HEK293T (cell line): Measurements from ENCODE around the gene PLEKHG4B.
"Not testable (repeated sequence)": the region's sequence is repeated elsewhere in the genome, so short reads cannot be mapped to it uniquely, and the experiment has no call there.

Source experiments
- CTCF ChIA-PET: fragments of 350-600 bp; formaldehyde crosslinking; extraction: SDS; loops from one replicate; lab custom pipeline; 2021; ENCODE audit warnings: antibody characterized with exemption, inconsistent platforms; lab: Yijun Ruan, JAX
- POLR2A ChIA-PET: fragments of 350-600 bp; formaldehyde crosslinking; extraction: SDS; loops from one replicate; lab custom pipeline; 2020; ENCODE audit warnings: antibody characterized with exemption, inconsistent platforms; lab: Yijun Ruan, JAX
- DNase-seq: peaks from one replicate; pipeline ENCODE4 v3.0.0; 2012; ENCODE audit warnings: mixed read lengths; ENCODE audit errors: extremely low spot score
- ARNT ChIP-seq: fragments of 450-650 bp; IDR thresholded peaks from 2 replicates; pipeline ENCODE4 v1.6.1; 2017; ENCODE audit warnings: mild to moderate bottlenecking
- BHLHE40 ChIP-seq: fragments of 450-650 bp; IDR thresholded peaks from 2 replicates; pipeline ENCODE4 v1.6.1; 2016; ENCODE audit warnings: mild to moderate bottlenecking, moderate library complexity, borderline replicate concordance
- CTBP1 ChIP-seq: fragments of 450-650 bp; IDR thresholded peaks from 2 replicates; pipeline ENCODE4 v1.6.1; 2016; ENCODE audit warnings: borderline replicate concordance
- ELF4 ChIP-seq: fragments of 450-650 bp; IDR thresholded peaks from 2 replicates; pipeline ENCODE4 v1.6.1; 2017; ENCODE audit warnings: antibody characterized with exemption
- FOXA1 ChIP-seq: fragments of 450-650 bp; IDR thresholded peaks from 2 replicates; pipeline ENCODE4 v1.6.1; 2016; ENCODE audit warnings: mild to moderate bottlenecking
- FOXK2 ChIP-seq: fragments of 450-650 bp; IDR thresholded peaks from 2 replicates; pipeline ENCODE4 v1.6.1; 2016; ENCODE audit warnings: mild to moderate bottlenecking
- FOXM1 ChIP-seq: fragments of 450-650 bp; IDR thresholded peaks from 2 replicates; pipeline ENCODE4 v1.6.1; 2017; ENCODE audit warnings: mild to moderate bottlenecking, borderline replicate concordance
- HDGF ChIP-seq: fragments of 450-650 bp; IDR thresholded peaks from 2 replicates; pipeline ENCODE4 v1.6.1; 2017; ENCODE audit warnings: antibody characterized with exemption, borderline replicate concordance
- L3MBTL2 ChIP-seq: fragments of 450-650 bp; conservative IDR thresholded peaks from 2 replicates; pipeline ENCODE4 v1.6.1; 2016; ENCODE audit warnings: mild to moderate bottlenecking
- LEF1 ChIP-seq: fragments of 450-650 bp; IDR thresholded peaks from 2 replicates; pipeline ENCODE4 v1.6.1; 2017; ENCODE audit warnings: mild to moderate bottlenecking, borderline replicate concordance
- NFRKB ChIP-seq: fragments of 450-650 bp; IDR thresholded peaks from 2 replicates; pipeline ENCODE4 v1.6.1; 2016; ENCODE audit warnings: mild to moderate bottlenecking, moderate library complexity
- SP1 ChIP-seq: fragments of 450-650 bp; IDR thresholded peaks from 2 replicates; pipeline ENCODE4 v1.6.1; 2017
- SUZ12 ChIP-seq: fragments of 450-650 bp; IDR thresholded peaks from 2 replicates; pipeline ENCODE4 v1.6.1; 2016; ENCODE audit warnings: mild to moderate bottlenecking
- TARDBP ChIP-seq: fragments of 450-650 bp; IDR thresholded peaks from 2 replicates; pipeline ENCODE4 v1.6.1; 2016
- TF ChIP-seq, protein P1 (sequence below): fragments of 450-650 bp; IDR thresholded peaks from 2 replicates; pipeline ENCODE4 v1.6.1; 2016

The PLEKHG4B gene

GRCh38 chr5:56561-57290 is 35.2 kb upstream of the PLEKHG4B start:
- ChIA-PET CTCF (no interaction called here), POLR2A (no interaction called here)
- TF ChIP-seq ELF4 (no peak), LEF1 (no peak), L3MBTL2 (no peak), TARDBP (no peak), ARNT (no peak), FOXK2 (no peak)
- peak; percentile 50 for DNase-seq

GRCh38 chr5:60250-60649 is 31.7 kb upstream of the PLEKHG4B start:
- CTCF ChIA-PET, DNase-seq, POLR2A ChIA-PET: not testable (repeated sequence)

DNA sequence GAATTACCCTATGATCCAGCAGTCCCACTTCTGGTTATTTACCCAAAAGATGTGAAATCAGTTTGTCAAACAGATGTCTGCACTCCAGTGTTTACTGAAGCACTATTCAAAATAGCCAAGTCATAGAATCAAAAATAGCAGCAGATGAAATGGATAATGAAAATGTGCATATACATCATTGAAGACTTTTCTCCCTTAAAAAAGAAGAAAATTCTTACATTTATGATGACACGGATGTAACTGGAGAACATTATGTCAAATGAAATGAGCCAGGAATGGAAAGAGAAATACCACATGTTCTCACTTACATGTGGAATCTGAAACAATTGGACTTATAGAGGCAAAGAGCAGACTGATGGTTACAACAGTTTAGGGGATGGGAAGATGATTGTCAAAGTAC is 21.5 kb upstream of the PLEKHG4B start:
- POLR2A ChIA-PET, result no interaction called here
- TF ChIP-seq ELF4 (no peak), TARDBP (no peak), HDGF (no peak), LEF1 (no peak), FOXK2 (no peak), L3MBTL2 (no peak), ARNT (no peak), NFRKB (no peak)
- CTCF ChIA-PET, result no interaction called here
- DNase-seq, result no peak

DNA sequence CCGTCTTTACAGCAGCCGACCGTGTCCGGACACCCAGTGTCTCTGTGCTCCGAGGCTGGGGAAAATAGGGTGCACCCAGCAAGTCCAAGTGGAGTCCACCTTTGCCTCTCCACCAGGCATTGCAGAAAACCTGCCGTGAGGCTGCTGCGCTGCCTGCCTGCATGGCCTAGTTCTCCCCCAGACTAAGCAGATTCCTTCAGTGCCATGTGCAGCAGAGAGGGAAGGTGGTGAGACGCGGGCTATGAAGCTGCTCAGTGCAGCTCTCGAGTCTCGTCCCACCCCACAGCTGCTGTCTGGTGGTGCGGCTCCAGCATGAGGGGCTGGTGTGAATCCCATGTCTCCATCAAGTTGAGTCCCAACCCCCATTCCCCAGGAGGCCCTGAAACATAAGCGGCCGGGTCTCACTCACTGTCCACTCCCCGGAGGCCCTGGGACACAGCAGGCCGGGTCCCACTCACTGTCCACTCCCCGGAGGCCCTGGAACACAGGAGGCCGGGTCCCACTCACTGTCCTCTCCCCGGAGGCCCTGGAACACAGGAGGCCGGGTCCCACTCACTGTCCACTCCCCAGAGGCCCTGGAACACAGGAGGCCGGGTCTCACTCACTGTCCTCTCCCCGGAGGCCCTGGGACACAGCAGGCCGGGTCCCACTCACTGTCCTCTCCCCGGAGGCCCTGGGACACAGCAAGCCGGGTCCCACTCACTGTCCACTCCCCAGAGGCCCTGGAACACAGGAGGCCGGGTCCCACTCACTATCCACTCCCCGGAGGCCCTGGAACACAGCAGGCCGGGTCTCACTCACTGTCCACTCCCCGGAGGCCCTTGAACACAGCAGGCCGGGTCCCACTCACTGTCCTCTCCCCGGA is 19.4 kb upstream of the PLEKHG4B start:
- CTCF ChIA-PET, DNase-seq, POLR2A ChIA-PET: not testable (repeated sequence)

DNA sequence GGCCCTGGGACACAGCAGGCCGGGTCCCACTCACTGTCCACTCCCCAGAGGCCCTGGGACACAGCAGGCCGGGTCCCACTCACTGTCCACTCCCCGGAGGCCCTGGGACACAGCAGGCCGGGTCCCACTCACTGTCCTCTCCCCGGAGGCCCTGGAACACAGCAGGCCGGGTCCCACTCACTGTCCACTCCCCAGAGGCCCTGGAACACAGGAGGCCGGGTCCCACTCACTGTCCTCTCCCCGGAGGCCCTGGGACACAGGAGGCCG is 18.9 kb upstream of the PLEKHG4B start:
- POLR2A ChIA-PET, CTCF ChIA-PET, DNase-seq: not testable (repeated sequence)

GRCh38 chr5:73768-74502 is 18.0 kb upstream of the PLEKHG4B start:
- CTCF ChIA-PET, result no interaction called here
- POLR2A ChIA-PET, result no interaction called here

DNA sequence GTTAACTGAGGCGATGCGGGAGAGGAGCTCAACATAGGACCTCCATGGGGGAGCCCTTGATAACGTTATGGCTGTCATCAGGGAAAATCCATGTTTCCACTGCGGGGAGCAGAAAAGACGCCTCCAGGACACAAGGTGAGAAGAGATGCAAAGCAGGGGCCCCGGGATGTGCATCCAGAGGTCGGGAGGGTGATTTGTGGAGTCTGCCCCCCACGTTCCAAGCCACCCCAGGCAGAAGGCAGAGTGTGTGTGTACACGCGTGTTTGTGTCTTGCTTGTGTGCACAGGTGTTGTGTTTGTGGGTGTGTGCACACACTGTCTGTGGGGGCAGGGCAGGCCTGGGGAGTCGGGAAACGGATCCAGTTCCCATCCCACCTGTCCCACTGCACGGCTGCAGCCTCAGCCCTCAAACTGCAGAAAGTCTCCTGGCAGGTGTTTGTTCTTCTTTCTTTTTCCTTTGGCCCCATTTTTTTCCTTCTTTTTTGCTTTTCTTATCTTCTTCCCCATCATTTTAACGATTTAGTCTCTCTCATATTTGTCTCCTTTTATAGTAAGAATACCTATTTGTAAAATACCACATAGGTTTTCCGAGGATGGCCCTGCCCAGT is 17.4 kb upstream of the PLEKHG4B start:
- no peak for DNase-seq
- CTCF ChIA-PET, result no interaction called here
- POLR2A ChIA-PET, result no interaction called here
- TF ChIP-seq SUZ12, result no peak
- no peak for TF ChIP-seq L3MBTL2
- TF ChIP-seq LEF1, result no peak
- TF ChIP-seq SP1, result no peak
- no peak for TF ChIP-seq CTBP1
- TF ChIP-seq, protein P1, sequence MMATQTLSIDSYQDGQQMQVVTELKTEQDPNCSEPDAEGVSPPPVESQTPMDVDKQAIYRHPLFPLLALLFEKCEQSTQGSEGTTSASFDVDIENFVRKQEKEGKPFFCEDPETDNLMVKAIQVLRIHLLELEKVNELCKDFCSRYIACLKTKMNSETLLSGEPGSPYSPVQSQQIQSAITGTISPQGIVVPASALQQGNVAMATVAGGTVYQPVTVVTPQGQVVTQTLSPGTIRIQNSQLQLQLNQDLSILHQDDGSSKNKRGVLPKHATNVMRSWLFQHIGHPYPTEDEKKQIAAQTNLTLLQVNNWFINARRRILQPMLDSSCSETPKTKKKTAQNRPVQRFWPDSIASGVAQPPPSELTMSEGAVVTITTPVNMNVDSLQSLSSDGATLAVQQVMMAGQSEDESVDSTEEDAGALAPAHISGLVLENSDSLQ, result no peak

More at GRCh38 chr5:73768-74502, 18.0 kb upstream of the PLEKHG4B start:
- DNase-seq, result no peak
- TF ChIP-seq BHLHE40, result no peak
- TF ChIP-seq FOXM1, result no peak
- TF ChIP-seq, protein P1, result no peak
- TF ChIP-seq ARNT, result no peak
- no peak for TF ChIP-seq FOXA1
- no peak for TF ChIP-seq TARDBP
- TF ChIP-seq SUZ12, result no peak
- TF ChIP-seq ELF4, result no peak
- TF ChIP-seq SP1, result no peak
- no peak for TF ChIP-seq NFRKB
